ENCODE measurements around the gene HAL. TPM values are rescaled to one million over a fixed set of nuclear protein-coding genes. Genes with fewer than 3 reads are reported as not detected.
"Not testable (repeated sequence)": the region's sequence is repeated elsewhere in the genome, so short reads cannot be mapped to it uniquely, and the experiment has no call there.

The HAL gene
- total RNA-seq, 1 experiment from 2014 or later: 0.17 TPM

DNA sequence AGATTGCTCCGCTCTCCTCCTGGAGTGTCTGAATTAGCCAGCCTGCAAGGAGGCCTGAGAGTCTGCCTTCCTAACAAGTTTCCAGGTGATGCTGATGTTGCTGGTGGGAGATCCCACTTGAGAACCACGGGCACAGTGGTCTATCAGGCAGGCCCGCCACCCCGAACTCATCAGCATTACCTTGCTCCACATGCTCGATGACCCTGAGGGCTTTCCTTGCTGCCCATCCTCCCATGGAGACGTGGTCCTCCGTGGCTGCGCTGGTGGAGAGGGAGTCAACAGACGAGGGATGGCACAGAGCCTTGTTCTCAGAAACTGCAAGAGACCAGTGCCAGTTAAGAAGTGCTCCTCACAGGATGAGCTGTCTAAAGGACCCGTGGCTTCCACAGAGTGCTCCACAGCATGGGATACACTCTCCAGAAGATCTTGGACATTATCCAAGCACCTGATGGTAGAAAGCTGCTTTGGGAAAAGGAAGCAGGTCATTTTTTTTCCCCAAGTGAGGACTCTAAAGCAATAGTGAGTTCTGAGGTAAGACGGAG is 18.3 kb downstream of the HAL start:
- DNase-seq (ENCODE audit: low read depth): no peak

DNA sequence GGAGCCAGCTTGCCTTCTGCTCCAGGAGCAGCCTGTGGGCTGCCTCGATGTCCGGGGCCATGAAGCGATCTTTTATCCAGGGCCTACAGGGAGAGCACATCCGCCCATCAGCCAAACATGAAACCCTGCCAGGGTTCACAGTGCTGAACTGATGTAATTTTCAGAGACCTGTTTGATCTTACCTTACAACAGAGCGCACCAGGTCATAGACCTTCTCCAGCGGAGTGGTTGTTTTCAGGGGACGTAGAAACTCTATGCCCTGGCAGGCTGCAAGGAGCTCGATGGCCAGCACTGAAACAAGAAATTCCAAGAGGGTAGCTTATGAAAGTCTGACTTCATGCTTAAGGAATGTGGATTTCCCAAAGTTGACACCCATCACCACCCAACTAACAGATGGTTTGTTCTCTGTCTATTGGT is 19.7 kb downstream of the HAL start:
- DNase-seq (ENCODE audit: low read depth): peak; percentile 54

DNA sequence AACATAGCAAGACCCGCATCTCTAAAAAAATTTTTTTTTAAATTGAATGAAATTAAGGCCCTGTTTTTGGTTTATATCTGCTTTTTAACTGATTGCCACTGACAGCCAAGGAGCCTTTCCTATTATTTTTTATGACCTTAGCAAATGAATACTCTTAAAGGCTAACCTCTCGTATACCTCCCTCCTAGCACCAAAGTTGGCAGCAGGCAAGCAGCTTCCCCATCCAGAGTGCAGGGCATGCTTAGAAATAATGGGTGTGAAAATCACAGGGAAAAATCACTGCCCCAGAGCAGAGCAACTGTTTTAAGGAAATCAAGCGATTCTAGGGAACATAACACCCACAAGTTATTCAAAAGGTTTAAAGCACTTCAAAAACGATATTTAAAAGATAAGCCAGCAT is 20.7 kb downstream of the HAL start:
- DNase-seq (ENCODE audit: low read depth): no peak

DNA sequence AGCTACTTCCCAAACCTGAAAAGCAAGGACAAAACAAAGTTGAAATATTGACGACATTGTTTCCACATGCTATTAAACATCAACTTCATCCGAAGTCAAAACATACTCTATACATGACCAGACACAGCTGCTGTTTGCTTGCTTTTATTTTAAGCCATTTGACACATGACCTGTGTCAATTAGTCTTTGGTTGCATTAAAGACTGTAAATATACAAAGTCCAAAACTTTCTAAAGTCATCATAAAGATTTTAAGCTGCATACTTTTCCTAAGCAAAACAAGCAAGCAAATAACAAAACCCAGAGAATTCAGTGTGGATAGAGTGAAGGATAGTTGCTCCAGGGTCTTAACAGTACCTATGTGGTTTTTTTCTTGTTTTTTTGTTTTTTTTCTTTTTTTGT is 21.8 kb downstream of the HAL start:
- DNase-seq (ENCODE audit: low read depth): no peak

DNA sequence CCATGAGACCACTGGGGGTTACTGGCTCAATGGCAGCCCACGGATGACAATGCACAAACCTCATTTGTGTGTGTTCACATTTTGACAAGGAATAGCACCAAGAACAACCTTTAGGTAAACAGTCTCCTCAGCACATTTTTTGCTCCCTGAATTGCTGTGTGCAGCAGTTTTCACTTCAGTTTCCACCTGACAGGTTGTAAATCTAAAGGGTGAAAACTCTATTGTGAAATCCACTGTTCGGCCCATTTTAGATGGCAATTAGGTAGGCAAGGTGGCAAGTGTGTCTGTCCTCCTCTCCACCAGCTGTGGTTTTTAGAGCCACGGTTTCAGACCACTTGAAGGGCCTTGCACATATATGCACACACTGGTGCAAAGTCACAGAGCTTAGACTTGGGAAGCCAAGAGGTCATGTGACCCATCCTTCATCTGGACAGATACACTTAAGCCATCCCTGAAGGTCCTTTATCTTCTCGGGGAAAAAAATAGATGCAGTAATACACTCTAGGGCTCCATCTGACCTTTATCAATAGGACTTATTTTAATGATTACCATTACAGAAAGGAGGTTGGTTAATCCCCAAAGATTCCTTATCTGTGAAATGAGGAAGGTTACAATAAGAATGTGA is 23.2 kb downstream of the HAL start:
- no peak for DNase-seq (ENCODE audit: low read depth)

DNA sequence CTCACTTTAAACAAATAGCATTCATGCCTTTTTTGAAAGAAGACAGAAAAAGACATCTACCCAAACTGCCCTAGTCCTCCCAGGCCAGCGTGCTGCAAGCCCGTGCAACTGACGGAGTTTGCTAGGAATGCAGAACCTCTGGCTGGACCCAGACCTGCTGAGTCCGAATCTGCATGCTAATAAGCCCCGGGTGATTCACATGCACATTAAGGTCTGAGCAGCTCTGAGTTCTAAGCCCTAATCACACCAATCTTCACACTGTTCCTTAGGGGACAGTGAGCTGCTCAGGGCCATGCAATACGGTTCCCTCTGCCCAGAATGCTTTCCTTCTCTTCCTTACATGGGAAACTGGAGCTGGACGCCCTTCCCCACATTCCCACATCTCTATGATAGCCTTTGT is 25.2 kb downstream of the HAL start:
- DNase-seq (ENCODE audit: low read depth): no peak

DNA sequence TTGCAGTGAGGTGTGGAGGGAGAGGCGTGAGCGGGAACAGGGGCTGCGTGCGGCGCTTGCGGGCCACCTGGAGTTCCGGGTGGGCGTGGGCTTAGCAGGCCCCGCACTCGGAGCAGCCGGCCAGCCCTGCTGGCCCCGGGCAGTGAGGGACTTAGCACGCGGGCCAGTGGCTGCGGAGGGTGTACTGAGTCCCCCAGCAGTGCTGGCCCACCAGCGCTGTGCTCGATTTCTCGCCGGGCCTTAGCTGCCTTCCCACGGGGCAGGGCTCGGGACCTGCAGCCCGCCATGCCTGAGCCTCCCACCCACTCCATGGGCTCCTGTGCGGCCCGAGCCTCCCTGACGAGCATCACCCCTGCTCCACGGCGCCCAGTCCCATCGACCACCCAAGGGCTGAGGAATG is 27.0 kb downstream of the HAL start:
- DNase-seq (ENCODE audit: low read depth): not testable (repeated sequence)

DNA sequence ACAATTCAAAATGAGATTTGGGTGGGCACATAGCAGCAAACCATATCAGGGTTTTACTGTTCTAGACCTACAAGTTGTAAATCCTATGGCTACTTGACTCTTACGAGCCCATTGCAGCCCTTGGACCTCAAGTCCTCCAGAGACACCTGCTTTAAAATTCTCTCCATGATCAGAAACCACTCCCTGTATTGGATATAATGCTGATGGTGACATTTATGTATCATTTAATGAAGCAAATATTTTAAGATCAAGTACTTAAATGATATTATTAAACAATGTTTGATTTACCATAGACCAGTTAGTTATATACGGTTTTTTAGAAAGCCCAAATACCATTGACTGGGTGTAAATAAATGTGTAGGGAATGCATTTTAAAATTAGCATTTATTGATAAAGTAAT is 28.8 kb downstream of the HAL start:
- no peak for DNase-seq (ENCODE audit: low read depth)

DNA sequence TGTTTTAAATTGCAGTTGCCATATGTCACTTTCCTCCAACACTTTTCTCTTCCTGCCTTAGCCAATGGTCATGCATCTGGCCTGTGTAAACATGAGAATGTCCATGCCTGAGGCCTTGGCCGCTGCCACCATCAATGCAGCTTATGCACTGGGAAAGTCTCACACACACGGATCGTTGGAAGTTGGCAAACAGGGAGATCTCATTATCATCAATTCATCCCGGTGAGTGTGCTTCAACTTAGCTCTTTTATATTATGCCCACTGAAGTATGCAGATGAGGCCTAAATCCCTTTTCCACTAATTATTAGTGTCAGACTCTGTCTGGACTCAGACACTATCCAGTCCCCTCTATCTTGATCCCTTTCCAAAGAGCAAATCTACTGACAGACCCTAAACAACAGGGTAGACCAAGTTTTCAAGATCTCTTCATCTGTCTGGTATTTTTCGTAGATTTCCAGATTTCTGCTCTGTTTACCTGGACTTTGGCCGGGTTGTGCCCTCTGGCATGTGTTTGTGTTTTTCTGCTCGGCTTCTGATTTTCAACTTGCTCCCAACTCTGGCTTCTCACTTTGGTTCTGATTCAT is 29.8 kb downstream of the HAL start:
- no peak for DNase-seq (ENCODE audit: low read depth)

DNA sequence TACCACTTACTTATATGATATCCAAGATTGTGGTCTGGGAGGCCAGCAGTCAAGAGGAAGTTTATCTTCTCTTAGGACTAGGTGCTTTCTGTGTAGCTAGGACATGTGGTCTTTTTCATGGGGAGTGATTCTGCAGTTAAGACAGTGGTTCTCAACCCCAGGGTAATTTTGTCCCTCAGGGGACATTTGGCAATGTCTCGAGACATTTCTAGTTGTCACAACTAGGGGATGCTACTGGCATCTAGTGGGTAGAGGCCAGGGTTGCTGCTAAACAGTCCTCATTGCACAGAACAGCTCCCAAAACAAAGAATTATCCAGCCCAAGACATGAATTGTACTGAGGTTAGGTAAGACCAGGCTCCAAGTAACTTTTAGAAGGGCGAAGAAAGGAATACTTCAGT is 33.0 kb downstream of the HAL start:
- DNase-seq (ENCODE audit: low read depth): peak; percentile 5

DNA sequence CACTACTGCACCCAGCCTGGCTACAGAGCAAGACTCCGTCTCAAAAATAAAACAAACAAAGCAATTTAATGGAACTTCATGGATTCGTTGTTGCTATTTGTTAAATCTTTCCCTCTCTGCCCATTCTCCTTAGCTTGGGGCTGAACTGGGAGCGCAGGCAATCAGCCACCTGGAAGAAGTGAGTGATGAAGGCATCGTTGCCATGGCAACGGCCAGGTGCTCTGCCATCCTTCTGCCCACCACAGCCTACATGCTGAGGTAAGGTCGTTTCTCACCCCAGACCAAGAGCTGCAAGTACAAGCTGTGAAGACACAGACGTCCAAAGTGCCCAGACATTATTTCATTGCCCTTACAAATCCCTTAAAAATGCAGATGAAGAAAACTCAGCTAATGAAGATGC is 33.9 kb downstream of the HAL start:
- no peak for DNase-seq (ENCODE audit: low read depth)

DNA sequence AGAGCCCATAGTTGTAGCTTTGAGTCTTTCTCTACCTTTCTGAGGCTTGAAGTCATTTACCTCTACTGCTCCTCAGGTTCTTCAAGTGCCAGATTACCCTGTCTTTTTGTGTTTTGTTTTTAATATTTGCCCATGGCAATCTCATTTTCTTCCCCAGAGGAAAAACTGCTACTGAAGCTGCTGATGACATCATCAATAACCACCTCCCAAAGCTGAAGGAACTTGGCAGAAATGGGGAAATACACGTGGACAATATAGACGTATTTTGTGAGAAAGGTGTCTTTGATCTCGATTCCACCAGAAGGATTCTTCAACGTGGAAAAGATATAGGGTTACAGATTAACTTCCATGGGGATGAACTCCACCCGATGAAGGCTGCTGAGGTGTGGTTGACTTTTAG is 35.9 kb downstream of the HAL start:
- DNase-seq (ENCODE audit: low read depth): no peak

DNA sequence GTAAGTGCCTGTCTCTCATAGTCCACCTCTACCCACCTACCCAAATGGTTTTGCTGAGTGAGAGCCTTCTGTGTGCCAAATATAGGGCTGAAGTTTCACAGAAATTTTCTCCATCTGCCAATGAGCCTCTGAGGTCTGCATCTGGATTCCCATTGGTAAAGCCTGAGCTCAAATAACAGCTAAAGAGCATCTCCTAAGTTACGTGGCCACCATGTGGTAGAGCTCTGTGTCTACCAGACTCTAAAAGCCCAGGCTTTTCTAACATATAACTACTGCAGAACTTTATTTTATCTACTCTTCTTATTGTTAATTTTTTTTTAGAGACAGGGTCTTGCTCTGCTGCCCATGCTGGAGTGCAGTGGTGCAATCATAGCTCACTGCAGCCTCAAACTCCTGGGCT is 37.0 kb downstream of the HAL start:
- peak; percentile 40 for DNase-seq (ENCODE audit: low read depth)

DNA sequence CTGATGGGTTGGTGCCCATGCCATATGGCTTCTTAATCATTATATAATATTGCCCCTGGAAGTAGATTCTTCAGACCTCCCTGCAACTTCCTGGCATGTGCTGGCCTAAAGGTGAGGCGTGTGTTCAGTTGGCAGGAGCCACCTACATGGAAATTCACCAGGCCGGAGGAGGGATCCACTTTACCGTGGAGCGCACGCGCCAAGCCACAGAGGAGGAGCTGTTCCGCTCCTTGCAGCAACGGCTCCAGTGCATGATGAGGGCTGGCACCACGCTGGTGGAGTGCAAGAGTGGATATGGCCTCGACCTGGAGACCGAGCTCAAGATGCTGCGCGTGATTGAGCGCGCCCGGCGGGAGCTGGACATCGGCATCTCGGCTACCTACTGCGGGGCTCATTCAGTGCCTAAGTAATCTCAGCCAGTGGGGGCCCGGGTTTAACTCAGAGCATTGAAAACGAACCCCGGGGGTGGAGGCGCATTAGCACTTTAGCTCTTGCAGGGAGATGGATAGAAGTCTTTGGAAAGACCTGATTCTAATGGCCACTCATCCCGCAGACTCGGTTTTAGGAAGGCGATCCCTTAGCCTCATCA is 39.5 kb downstream of the HAL start:
- DNase-seq (ENCODE audit: low read depth): no peak

DNA sequence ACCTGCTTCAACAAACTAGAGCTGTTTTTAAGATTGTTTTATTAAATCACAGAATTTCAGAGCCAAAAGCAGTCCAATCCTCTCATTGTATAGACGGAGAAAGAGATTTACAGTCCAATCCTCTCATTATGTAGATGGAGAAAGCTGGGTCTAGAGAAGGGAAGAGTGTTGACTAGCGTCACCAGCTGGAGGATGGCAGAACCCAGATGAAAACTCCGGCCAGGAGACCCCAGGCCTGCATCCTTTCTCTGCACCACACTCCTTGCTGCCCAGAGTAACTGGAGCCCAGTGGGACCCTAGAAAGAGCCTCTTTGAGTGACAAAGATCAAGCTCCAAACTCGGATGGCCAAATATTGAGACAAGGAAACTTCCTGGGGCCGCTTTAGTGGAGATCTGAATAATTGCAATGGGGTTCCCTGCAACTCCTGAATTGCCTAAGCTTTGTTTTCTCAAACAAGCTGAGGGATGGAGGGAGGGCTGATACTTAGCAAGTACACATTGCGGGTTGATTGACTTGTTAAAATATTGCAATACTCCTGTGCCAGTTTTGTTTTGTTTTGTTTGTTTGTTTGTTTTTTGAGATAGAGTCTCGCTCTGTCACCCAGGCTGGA is 40.5 kb downstream of the HAL start:
- no peak for DNase-seq (ENCODE audit: low read depth)

DNA sequence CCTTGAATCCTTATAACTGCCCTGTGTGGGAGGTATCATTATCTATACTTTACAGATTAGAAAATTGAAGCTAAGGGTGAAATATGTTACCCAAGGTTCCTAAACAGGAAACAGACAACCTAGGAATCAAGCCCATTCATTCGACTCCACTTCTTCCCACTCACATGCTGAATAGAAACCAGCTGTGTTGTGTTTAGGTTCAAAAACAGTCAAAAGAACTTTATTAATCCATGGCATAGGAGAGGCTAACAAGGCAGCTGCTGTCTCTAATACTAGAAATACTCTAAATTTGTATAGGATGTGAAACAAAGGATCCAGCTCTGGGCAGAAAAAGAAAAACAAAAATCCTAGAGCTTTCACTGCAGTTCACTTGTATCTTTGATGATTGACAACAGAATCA is 43.1 kb downstream of the HAL start:
- no peak for DNase-seq (ENCODE audit: low read depth)

DNA sequence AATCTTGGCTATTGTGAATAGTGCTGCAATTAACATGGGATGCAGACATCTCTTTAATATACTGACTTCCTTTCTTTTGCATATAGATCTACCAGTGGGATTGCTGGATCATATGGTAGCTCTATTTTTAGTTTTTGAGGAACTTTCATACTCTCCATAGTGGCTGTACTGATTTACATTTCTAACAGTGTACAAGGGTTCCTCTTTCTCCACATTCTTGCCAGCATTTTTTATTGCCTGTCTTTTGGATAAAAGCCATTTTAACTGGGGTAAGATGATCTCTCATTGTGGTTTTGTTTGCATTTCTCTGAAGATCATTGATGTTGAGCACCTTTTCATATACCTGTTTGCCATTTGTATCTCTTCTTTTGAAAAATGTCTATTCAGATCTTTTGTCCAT is 44.6 kb downstream of the HAL start:
- DNase-seq (ENCODE audit: low read depth): no peak

DNA sequence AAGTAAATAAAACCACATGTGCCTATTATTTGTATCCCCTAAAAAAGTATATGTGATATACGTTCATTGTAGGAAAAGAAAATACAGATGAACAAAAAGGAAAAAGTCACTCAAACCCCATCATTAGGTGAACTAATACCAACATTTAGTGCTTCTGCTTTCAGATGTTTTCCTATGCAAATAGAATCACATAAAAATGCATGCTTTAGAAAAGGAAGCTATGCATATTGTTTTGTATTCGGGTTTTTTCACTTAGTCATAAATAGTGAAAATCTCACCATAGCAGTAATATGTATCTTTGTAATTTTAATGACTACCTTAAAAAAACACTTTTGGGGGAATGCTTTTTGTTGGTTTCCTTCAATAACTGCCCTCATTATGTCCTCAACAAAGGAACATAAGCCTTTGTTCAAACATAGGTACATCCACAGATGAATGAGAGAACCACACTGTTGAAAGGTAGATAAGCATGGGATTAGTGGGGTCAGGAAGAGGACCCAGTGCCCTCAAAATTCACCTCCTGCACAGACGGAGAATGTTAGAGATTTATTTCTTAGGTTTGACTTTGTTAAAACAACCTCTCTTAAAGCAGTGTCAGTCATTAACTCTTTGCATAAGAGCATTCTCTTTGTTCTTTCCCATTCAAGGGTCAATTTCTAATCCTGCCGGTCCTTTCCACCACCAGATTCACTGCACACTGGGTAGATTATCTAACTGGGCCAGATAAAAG is 46.5 kb downstream of the HAL start:
- no peak for DNase-seq (ENCODE audit: low read depth)

DNA sequence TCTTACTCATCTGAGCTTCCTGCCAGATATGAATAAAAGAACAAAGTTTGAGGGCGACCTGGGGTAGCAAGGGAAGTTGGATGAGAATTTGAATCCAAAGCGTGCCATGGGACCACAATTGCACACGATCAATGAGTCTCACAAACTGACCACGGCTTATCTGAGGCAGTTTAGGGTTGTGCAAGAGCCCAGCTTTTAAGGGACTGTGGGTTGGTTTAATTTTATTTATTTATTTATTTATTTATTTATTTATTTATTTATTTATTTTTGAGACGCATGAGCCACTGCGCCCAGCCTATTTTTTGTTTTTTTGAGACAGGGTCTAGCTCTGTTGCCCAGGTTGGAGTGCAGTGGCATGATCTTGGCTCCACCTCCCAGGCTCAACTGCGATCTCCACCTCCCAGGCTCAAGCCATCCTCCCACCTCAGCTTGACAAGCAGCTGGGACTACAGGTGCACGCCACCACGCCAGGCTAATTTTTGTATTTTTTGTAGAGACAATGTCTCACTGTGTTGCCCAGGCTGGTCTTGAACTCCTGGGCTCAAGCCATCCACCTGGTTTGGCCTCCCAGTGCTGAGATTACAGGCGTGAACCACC is 51.9 kb downstream of the HAL start:
- no peak for DNase-seq (ENCODE audit: low read depth)

DNA sequence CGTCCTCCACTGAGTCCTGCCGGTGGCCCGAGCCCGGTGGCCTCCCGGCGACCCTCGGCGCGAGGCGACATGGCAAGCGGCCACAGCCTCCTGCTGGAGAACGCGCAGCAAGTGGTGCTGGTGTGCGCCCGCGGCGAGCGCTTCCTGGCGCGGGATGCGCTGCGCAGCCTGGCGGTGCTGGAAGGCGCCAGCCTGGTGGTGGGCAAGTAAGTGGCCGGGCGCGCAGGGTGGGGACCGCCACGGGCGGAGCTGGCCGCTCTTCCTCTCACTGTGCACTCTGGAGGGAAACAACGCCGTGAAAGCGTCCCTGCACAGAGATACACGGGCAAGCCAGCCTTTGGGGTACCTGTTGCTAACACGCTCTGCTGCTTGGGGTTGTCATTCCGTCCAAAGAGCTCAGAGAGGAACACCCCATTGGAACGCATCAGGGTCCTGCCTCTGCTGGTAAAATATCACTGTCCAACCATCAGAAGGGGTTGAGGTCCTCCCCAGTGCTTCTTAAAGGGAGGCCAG is 52.8 kb downstream of the HAL start, which contains the start of gene AMDHD1:
AMDHD1 (plus strand) TSS at position 2 of the 513 bp plus-strand sequence; CDS start at position 70, 68 bp downstream.
- peak; percentile 38 for DNase-seq (ENCODE audit: low read depth)

Data from LHCN-M2 (cell line).